ENCODE measurements around the gene SPSB2. TPM values are rescaled to one million over a fixed set of nuclear protein-coding genes. Genes with fewer than 3 reads are reported as not detected.
A peak's percentile ranks its signal among the peaks of the same experiment; 100 is the strongest.

SPSB2 gene
- total RNA-seq, 4 donors from 2014 or later, result 4.1 to 6.5 (median 5.7) TPM

DNA sequence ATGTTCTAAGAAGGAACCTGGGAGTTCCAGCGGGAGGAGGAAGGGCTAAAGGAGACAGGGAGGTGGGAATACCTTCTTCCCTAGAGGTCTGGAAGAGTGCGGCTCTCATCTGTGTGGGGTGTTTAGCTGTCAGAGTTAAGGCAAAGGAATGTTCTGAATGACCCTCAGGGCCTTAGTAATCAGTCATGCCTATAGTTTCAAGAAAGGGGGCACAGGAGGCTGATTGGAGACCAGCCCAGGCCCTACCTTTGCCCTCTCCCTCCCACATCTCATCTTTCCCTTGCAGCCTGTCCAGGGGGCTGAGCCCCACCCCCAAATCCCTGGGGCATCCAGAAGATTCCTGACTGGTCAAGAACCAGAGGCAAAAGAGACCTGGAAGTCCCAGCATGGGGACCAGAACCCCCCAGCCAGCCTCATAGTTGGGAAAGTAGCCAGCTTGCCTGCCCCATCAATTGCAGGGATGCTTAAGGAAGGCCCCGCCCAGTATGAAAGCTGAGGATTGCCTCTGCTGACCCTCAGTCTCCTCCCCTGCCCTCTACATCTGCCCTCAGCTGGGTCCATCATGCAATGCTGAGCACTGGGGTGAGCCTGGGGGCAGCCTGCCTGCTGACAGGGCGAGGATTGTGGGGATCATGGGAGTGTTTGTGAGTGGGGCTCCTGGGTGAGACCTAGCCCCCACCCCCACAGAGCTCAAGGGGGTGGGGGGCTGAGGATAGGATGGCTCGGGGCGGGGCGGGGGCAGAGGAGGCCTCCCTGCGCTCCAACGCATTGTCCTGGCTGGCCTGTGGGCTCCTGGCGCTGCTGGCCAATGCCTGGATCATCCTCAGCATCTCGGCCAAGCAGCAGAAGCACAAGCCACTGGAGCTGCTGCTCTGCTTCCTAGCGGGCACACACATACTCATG lies 49.7 kb downstream of the SPSB2 start:
- TF ChIP-seq, protein P1, sequence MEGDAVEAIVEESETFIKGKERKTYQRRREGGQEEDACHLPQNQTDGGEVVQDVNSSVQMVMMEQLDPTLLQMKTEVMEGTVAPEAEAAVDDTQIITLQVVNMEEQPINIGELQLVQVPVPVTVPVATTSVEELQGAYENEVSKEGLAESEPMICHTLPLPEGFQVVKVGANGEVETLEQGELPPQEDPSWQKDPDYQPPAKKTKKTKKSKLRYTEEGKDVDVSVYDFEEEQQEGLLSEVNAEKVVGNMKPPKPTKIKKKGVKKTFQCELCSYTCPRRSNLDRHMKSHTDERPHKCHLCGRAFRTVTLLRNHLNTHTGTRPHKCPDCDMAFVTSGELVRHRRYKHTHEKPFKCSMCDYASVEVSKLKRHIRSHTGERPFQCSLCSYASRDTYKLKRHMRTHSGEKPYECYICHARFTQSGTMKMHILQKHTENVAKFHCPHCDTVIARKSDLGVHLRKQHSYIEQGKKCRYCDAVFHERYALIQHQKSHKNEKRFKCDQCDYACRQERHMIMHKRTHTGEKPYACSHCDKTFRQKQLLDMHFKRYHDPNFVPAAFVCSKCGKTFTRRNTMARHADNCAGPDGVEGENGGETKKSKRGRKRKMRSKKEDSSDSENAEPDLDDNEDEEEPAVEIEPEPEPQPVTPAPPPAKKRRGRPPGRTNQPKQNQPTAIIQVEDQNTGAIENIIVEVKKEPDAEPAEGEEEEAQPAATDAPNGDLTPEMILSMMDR (IDR thresholded peaks at IDR 0.05), result no peak
- ATAC-seq (ENCODE audit: low FRiP score) (no peak), DNase-seq (ENCODE audit: low spot score) (no peak)

DNA sequence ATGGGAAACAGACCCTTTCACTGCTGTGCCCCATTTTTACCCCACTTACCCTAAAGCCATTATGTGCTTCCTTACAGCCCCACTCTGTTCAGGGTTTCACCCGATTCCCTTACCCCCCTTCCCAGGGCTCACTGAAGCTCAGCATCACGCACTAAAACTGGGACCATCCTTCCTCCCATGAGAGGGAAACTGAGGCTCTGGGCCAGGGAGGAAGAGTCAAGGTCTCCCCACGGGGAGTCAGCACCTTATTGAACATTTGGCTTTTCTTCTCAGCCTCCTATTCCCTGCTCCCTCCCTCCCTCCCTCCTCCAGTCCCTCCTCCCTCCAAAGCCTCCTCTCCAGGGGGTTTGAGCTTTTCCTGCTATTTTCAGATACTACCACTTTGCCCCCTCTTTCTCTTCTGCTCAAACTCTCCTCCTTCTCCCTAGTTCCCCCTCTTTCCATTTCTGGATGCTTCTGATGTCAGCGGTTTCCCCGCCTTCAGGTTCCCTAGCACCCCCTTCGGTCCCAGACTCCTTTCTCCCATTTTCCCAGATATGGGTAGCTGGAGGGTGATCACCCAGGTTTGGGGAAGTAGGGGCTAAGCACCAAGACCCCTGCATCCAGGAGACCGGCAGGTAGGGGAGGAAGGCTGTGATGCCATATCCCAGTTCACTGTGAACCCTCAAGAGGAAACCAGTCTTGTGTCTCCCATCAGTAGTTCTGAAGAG lies 50.5 kb downstream of the SPSB2 start:
- no peak for DNase-seq (ENCODE audit: low spot score)
- ATAC-seq (ENCODE audit: low FRiP score), result no peak
- TF ChIP-seq, protein P1 (IDR thresholded peaks at IDR 0.05), result no peak

DNA sequence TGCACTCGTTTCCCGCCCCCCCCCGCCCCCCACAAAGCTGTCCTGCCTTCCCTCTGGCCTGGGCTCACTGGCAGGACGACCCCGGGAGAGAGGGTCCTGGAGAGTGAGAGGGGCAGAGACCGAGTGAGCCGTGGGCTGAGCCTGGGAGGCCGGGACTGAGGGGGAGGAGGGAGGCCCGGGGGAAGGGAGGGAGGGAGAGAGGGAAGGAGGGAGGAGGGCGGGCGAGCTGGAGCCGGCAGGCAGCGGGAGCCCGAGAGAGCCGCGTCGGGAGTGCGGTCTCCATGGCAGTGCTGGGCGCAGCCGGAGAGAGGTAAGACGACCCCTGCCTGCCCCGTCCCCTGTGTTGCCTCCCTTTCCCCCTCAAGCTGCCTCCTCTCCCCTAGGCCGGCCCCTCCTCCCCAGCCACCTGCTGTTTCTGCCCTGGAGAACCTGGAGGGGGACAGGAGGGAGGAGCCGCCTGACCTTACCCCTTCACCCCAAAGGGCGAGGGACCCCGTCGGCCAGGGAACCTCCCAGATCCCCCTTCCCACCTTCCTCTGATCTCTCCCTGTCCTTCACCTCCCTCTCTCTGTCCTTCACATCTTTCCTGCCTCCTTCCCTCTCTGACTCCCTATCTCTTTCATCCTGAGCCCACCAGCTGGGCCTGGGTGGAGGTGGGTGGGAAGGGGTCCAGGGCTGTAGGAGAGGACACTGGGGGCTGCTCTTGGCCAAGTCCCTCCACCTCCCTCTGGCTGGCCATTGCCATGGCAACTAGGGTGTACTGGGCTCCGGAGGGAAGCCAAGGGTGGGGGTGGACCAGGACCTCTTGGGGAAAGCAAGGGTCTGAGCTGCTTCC lies 51.3 kb downstream of the SPSB2 start, which contains the start of gene GPR162:
Gene GPR162, plus strand, starts transcription at position 231 of the 835 bp plus-strand sequence. CDS start 2,078 bp downstream, outside the sequence.
- TF ChIP-seq, protein P1 (IDR thresholded peaks at IDR 0.05), result no peak
- ATAC-seq (ENCODE audit: low FRiP score) (peak; percentile 37), DNase-seq (ENCODE audit: low spot score) (no peak)

Other genes starting within 250 kb of the SPSB2 start
- gene LPAR5, start 237.3 kb downstream of the SPSB2 start, total RNA-seq, result 1 to 10 TPM; 2.2 to 6.3 (median 2.4) TPM
- gene ACRBP, start 225.9 kb downstream of the SPSB2 start, total RNA-seq, result 1 to 10 TPM; 1.9 to 3.8 (median 3.2) TPM
- 10 to 100 TPM in 3 of 4 donors, 1 to 10 TPM in 1; 9.7 to 48.7 (median 24.8) TPM for gene ING4, start 210.2 kb downstream of the SPSB2 start, total RNA-seq
- gene ZNF384, start 183.9 kb downstream of the SPSB2 start, total RNA-seq, result 10 to 100 TPM; 28.1 to 36.7 (median 34.6) TPM
- not detected for gene PIANP, start 172.5 kb downstream of the SPSB2 start, total RNA-seq
- 10 to 100 TPM; 51.2 to 64.0 (median 62.7) TPM for gene COPS7A, start 149.3 kb downstream of the SPSB2 start, total RNA-seq
- gene MLF2, start 120.2 kb downstream of the SPSB2 start, total RNA-seq, result 100 to 1,000 TPM; 127 to 150 (median 129) TPM
- 100 to 1,000 TPM in 2 of 4 donors, 10 to 100 TPM in 2; 77.6 to 143 (median 113) TPM for gene PTMS, start 106.9 kb downstream of the SPSB2 start, total RNA-seq
- gene LAG3, start 100.8 kb downstream of the SPSB2 start, total RNA-seq, result 1 to 10 TPM in 2 of 4 donors, under 1 TPM in 2; 0.44 to 2.2 (median 0.92) TPM
- 10 to 100 TPM; 19.7 to 26.5 (median 21.8) TPM for gene CD4, start 83.8 kb downstream of the SPSB2 start, total RNA-seq
- 1 to 10 TPM; 2.8 to 6.7 (median 2.9) TPM for gene GPR162, start 51.5 kb downstream of the SPSB2 start, total RNA-seq
- gene P3H3, start 44.9 kb downstream of the SPSB2 start, total RNA-seq, result 10 to 100 TPM in 2 of 4 donors, 1 to 10 TPM in 2; 5.4 to 13.6 (median 10.0) TPM
- gene GNB3, start 32.4 kb downstream of the SPSB2 start, total RNA-seq, result 1 to 10 TPM in 1 of 4 donors, under 1 TPM in 2, not detected in 1; 0.25 to 2.0 (median 0.48) TPM
- gene CDCA3, start 22.0 kb downstream of the SPSB2 start, total RNA-seq, result 1 to 10 TPM in 2 of 4 donors, under 1 TPM in 2; 0.47 to 1.6 (median 1.1) TPM
- gene USP5, start 21.2 kb downstream of the SPSB2 start, total RNA-seq, result 10 to 100 TPM; 33.4 to 39.4 (median 36.7) TPM
- gene TPI1, start 5.8 kb downstream of the SPSB2 start, total RNA-seq, result 100 to 1,000 TPM; 254 to 446 (median 375) TPM
- 10 to 100 TPM in 1 of 4 donors, 1 to 10 TPM in 3; 6.2 to 12.1 (median 7.4) TPM for gene LRRC23, start 31.5 kb upstream of the SPSB2 start, total RNA-seq
- gene ENO2, start 41.3 kb upstream of the SPSB2 start, total RNA-seq, result 10 to 100 TPM in 1 of 4 donors, 1 to 10 TPM in 3; 3.5 to 14.3 (median 5.2) TPM
- gene ATN1, start 54.7 kb upstream of the SPSB2 start, total RNA-seq, result 10 to 100 TPM; 46.2 to 93.5 (median 59.4) TPM
- gene RNU7-1, start 70.5 kb upstream of the SPSB2 start, total RNA-seq, result not detected
- 100 to 1,000 TPM; 280 to 555 (median 413) TPM for gene C12orf57, start 70.7 kb upstream of the SPSB2 start, total RNA-seq
- gene PTPN6, start 78.1 kb upstream of the SPSB2 start, total RNA-seq, result 10 to 100 TPM; 19.8 to 42.3 (median 35.9) TPM
- 100 to 1,000 TPM; 173 to 218 (median 189) TPM for gene PHB2, start 97.4 kb upstream of the SPSB2 start, total RNA-seq
- 10 to 100 TPM; 28.8 to 47.1 (median 30.8) TPM for gene EMG1, start 97.6 kb upstream of the SPSB2 start, total RNA-seq
- 10 to 100 TPM; 41.7 to 58.2 (median 47.9) TPM for gene LPCAT3, start 145.2 kb upstream of the SPSB2 start, total RNA-seq
- gene C1S, start 187.4 kb upstream of the SPSB2 start, total RNA-seq, result 100 to 1,000 TPM; 490 to 872 (median 705) TPM
- gene C1R, start 219.1 kb upstream of the SPSB2 start, total RNA-seq, result 1,000 to 10,000 TPM in 1 of 4 donors, 100 to 1,000 TPM in 3; 571 to 1,080 (median 751) TPM
- 100 to 1,000 TPM in 2 of 4 donors, 10 to 100 TPM in 2; 85.9 to 126 (median 107) TPM for gene C1RL, start 235.9 kb upstream of the SPSB2 start, total RNA-seq

All from omental fat pad (tissue), 4 donors.